Lower lobe of right lung (tissue), 2 donors: ENCODE results near the gene RB1. TPM values are rescaled to one million over a fixed set of nuclear protein-coding genes. Genes with fewer than 3 reads are reported as not detected.

Source experiments
- ATAC-seq, 2 donors: fragments of 200-7000 bp; cut with Tn5 transposase; one replicate each; pipeline ENCODE4 v1.9.1; 2020 to 2022; ENCODE audit warnings: mild to moderate bottlenecking in 2 of 2, moderate library complexity in 2 of 2
- DNase-seq: peaks from one replicate; pipeline ENCODE4 v3.0.0-alpha.2; 2020
- H3K27ac ChIP-seq: fragments of 200-600 bp; one replicate; pipeline ENCODE4 v1.8.0; 2022
- H3K27me3 ChIP-seq: fragments of 200-600 bp; one replicate; pipeline ENCODE4 v1.8.0; 2022; ENCODE audit warnings: low read depth
- H3K36me3 ChIP-seq: fragments of 200-600 bp; one replicate; pipeline ENCODE4 v1.8.0; 2022; ENCODE audit warnings: mild to moderate bottlenecking
- H3K4me1 ChIP-seq: fragments of 200-600 bp; one replicate; pipeline ENCODE4 v1.8.0; 2022
- H3K4me3 ChIP-seq: fragments of 200-600 bp; one replicate; pipeline ENCODE4 v1.8.0; 2022; ENCODE audit warnings: mild to moderate bottlenecking
- H3K9me3 ChIP-seq: fragments of 200-600 bp; one replicate; pipeline ENCODE4 v1.8.0; 2022
- intact Hi-C: fragments of 100-400 bp; cut with DNase I; formaldehyde crosslinking; loops from one replicate; pipeline ENCODE4 v1.11.0; 2022
- total RNA-seq: library from RNA; stranded (reverse); fragmentation: NEBNext Ultra II Directional; extraction: Animal tissue kit (Norgen Biotek cat#: 25700); gene quantifications from one replicate; pipeline ENCODE4 v1.2.1, GENCODE V29; 2021
- TF ChIP-seq, protein P1 (sequence below): fragments of 200-600 bp; IDR thresholded peaks from one replicate; pipeline ENCODE4 v1.8.0; 2022; ENCODE audit warnings: antibody characterized with exemption, mild to moderate bottlenecking
- donor health status: DM: no; HTN: yes; CAD: no; lungs with severe emphysema.

The RB1 gene
- total RNA-seq, 1 donor from 2014 or later: 38.1 TPM

DNA sequence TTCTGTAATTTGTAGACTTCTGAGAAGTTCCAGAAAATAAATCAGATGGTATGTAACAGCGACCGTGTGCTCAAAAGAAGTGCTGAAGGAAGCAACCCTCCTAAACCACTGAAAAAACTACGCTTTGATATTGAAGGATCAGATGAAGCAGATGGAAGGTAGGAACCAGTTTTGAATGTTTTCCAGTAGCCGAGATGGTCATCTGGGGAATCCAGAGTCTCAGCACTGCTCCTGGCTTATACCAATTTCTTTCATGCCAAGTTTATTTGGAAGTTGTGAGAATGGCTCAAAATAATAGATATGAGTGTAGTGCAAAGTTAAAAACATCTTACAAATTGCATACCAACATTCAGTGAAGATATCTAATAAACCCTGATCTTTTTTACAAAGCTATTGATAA, 173.1 kb downstream of the RB1 start:
- ATAC-seq: no peak
- Histone ChIP-seq H3K9me3 (no peaks in the 10 kb centered on the region), H3K4me3 (no peak overlapping the region), H3K27ac (no peak overlapping the region), H3K36me3 (peaks cover 21% of the 10 kb centered on the region), H3K4me1 (no peaks in the 10 kb centered on the region), H3K27me3 (no peaks in the 10 kb centered on the region)
- intact Hi-C loops: no loop called here
- TF ChIP-seq, protein P1, sequence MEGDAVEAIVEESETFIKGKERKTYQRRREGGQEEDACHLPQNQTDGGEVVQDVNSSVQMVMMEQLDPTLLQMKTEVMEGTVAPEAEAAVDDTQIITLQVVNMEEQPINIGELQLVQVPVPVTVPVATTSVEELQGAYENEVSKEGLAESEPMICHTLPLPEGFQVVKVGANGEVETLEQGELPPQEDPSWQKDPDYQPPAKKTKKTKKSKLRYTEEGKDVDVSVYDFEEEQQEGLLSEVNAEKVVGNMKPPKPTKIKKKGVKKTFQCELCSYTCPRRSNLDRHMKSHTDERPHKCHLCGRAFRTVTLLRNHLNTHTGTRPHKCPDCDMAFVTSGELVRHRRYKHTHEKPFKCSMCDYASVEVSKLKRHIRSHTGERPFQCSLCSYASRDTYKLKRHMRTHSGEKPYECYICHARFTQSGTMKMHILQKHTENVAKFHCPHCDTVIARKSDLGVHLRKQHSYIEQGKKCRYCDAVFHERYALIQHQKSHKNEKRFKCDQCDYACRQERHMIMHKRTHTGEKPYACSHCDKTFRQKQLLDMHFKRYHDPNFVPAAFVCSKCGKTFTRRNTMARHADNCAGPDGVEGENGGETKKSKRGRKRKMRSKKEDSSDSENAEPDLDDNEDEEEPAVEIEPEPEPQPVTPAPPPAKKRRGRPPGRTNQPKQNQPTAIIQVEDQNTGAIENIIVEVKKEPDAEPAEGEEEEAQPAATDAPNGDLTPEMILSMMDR: no peak
- no peak for DNase-seq

DNA sequence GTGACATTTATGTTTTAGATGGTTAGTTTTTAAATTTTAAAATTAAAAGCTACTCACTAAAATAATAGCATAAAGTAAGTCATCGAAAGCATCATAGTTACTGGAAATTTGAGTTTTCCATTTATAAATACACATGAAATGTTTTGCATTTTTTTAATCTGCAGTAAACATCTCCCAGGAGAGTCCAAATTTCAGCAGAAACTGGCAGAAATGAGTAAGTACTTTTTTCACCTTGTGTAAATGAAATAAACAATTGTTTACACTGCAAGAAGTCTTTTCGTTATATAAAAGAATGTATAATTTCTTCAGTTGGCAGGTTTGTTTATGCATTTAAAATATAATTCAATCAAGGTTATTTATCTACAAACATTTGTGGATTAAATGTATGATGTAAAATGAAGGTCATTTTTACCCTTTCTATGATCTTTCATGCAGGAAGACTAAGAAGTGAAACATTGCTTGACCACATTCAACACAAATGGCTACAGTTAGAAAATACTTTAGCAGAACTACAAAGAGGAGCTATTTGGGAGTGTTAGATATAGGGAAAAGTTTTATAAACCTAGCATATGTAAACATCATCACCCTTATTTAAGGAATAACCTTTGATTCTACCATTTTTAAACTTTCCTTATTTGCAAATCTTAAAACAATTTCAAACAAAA, 173.8 kb downstream of the RB1 start:
- Histone ChIP-seq H3K36me3 (peaks cover 21% of the 10 kb centered on the region), H3K4me3 (no peak overlapping the region), H3K27ac (no peak overlapping the region), H3K27me3 (no peaks in the 10 kb centered on the region), H3K4me1 (no peaks in the 10 kb centered on the region), H3K9me3 (no peaks in the 10 kb centered on the region)
- TF ChIP-seq, protein P1: no peak
- ATAC-seq (no peak), DNase-seq (no peak)
- intact Hi-C loops: no loop called here

DNA sequence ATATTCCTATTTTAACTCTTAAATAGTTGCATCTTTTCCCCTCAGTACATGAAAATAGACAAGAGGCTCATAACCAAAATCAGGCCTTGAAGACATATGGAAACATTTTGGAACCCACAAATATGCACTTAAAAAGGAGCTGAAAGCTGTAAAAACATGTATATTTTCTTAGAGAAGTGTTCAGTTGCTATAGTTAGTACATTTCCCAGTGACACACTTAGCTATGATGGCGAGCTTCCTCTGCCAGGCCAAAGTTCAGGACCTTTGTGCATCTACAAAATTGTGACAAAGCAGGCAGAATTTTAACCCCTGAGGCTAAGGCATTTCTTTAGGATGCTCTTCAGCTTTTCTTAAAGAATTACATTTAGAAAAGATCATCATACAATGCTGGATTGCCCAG, 174.8 kb downstream of the RB1 start:
- Histone ChIP-seq H3K27me3 (no peaks in the 10 kb centered on the region), H3K9me3 (no peaks in the 10 kb centered on the region), H3K4me1 (no peaks in the 10 kb centered on the region), H3K4me3 (no peak overlapping the region), H3K27ac (no peak overlapping the region), H3K36me3 (peaks cover 21% of the 10 kb centered on the region)
- no peak for DNase-seq
- TF ChIP-seq, protein P1: no peak
- intact Hi-C loops: no loop called here
- ATAC-seq: no peak

DNA sequence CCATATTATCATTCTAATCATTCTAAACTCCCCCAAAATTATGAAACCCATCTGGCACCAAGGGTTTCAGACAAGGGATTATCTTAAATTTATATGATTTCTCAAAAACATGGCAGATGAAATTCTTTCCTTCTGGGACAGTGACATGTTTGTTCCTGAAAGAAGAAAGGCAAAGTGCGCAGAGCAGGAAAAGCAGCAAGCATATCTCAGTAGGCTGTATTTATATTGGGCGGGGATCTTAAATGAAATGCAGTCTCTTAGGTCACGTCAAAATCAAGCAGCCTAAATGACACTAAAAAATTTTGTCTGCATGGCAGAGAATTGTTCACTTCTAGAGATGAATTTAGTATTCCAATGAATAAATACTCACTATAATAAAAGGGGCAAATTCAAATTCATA, 180.0 kb downstream of the RB1 start:
- peaks cover 2% of the 10 kb centered on the region for H3K4me1 ChIP-seq
- H3K27me3 ChIP-seq: no peaks in the 10 kb centered on the region
- H3K36me3 ChIP-seq: peaks cover 7% of the 10 kb centered on the region
- ATAC-seq (no peak), DNase-seq (no peak)
- intact Hi-C loops: no loop called here
- H3K27ac ChIP-seq: no peak overlapping the region
- TF ChIP-seq, protein P1: no peak
- no peak overlapping the region for H3K4me3 ChIP-seq
- no peaks in the 10 kb centered on the region for H3K9me3 ChIP-seq

DNA sequence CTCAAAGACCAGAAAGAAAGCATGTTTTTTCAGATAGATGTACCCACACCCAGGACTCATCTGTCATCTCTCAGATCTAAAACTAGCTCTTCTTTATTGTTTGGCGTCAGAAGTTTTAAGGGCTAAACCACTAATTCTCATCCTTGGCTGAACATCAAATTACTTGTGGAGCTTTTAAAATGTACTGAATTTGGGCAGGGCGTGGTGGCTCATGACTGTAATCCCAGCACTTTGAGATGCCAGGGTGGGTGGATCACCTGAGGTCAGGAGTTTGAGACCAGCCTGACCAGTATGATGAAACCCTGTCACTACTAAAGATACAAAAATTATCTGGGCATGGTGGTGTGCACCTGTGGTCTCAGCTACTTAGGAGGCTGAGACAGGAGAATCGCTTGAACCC, 181.9 kb downstream of the RB1 start:
- intact Hi-C loops: no loop called here

More for the DNA sequence above, 181.9 kb downstream of the RB1 start:
- no peak for ATAC-seq
- no peak overlapping the region for H3K27ac ChIP-seq
- DNase-seq: no peak
- no peaks in the 10 kb centered on the region for H3K27me3 ChIP-seq
- H3K9me3 ChIP-seq: no peaks in the 10 kb centered on the region
- TF ChIP-seq, protein P1: no peak
- H3K36me3 ChIP-seq: peaks cover 6% of the 10 kb centered on the region
- H3K4me3 ChIP-seq: no peak overlapping the region
- peaks cover 13% of the 10 kb centered on the region for H3K4me1 ChIP-seq
